Hematopoietic multipotent progenitor cell treated with erythropoietin and hydrocortisone succinate and interleukin-3 and kit ligand, for 17 days (in vitro differentiated cells): ENCODE measurements around the gene STARD3.

Experiments used
- DNase-seq: peaks from one replicate; pipeline ENCODE4 v3.0.0-alpha.2; 2015; ENCODE audit warnings: low spot score

Gene STARD3

GRCh38 chr17:39621523-39622379, 15.2 kb upstream of the STARD3 start:
- peak; percentile 90 for DNase-seq

GRCh38 chr17:39622380-39623006, 14.5 kb upstream of the STARD3 start:
- DNase-seq: no peak

- peak; percentile 82 for DNase-seq
Measured at GRCh38 chr17:39623356-39623950, 13.5 kb upstream of the STARD3 start.

- no peak for DNase-seq
Measured at GRCh38 chr17:39624313-39624712, 12.6 kb upstream of the STARD3 start.

GRCh38 chr17:39625198-39625785, 11.7 kb upstream of the STARD3 start:
- DNase-seq: no peak

GRCh38 chr17:39626171-39627046, 10.5 kb upstream of the STARD3 start, which contains the start of gene PPP1R1B:
TSS of gene PPP1R1B (plus strand) at chr17:39626952. CDS start at chr17:39627393, 441 bp downstream.
- DNase-seq: no peak

GRCh38 chr17:39627047-39627711, 9.8 kb upstream of the STARD3 start:
- no peak for DNase-seq

- no peak for DNase-seq
Measured at GRCh38 chr17:39627712-39628516, 9.0 kb upstream of the STARD3 start.

GRCh38 chr17:39628655-39629493, 8.1 kb upstream of the STARD3 start:
- no peak for DNase-seq

- no peak for DNase-seq
Measured at GRCh38 chr17:39629494-39629880, 7.5 kb upstream of the STARD3 start.

- DNase-seq: no peak
Measured at GRCh38 chr17:39629898-39630297, 7.0 kb upstream of the STARD3 start.

- no peak for DNase-seq
Measured at GRCh38 chr17:39631403-39631802, 5.5 kb upstream of the STARD3 start.

GRCh38 chr17:39632153-39632941, 4.6 kb upstream of the STARD3 start:
- no peak for DNase-seq

- no peak for DNase-seq
Measured at GRCh38 chr17:39633570-39634183, 3.3 kb upstream of the STARD3 start.

- DNase-seq: peak; percentile 66
Measured at GRCh38 chr17:39634384-39634871, 2.5 kb upstream of the STARD3 start.

- DNase-seq: no peak
Measured at GRCh38 chr17:39635614-39636176, 1.2 kb upstream of the STARD3 start.

GRCh38 chr17:39636587-39636926, 387 bp upstream of the STARD3 start:
- no peak for DNase-seq

GRCh38 chr17:39638317-39638716, 1.4 kb downstream of the STARD3 start:
- DNase-seq: no peak
